Skin of body (tissue), 2 donors: ENCODE measurements around the gene LHFPL3. TPM values are rescaled to one million over a fixed set of nuclear protein-coding genes. Genes with fewer than 3 reads are reported as not detected.

Experiments
- DNase-seq: peaks from one replicate; lab custom pipeline; 2025; lab: John Stamatoyannopoulos, UW
- total RNA-seq: library from RNA; depleted of rRNA; stranded (reverse); fragments of >200 nt; gene quantifications from one replicate; pipeline ENCODE4 v1.2.3, GENCODE V29; 2014

Gene LHFPL3
- total RNA-seq, 1 donor from 2014 or later, result 0.39 TPM

- no peak for DNase-seq
Observed at GRCh38 chr7:104371216-104371979, 43.0 kb downstream of the LHFPL3 start.

GRCh38 chr7:104371980-104372357 lies 43.6 kb downstream of the LHFPL3 start:
- no peak for DNase-seq

GRCh38 chr7:104382616-104383015 lies 54.2 kb downstream of the LHFPL3 start:
- DNase-seq, result no peak

- no peak for DNase-seq
Observed at GRCh38 chr7:104386943-104387342, 58.5 kb downstream of the LHFPL3 start.

GRCh38 chr7:104388222-104388621 lies 59.8 kb downstream of the LHFPL3 start:
- DNase-seq, result no peak

- DNase-seq, result no peak
Observed at GRCh38 chr7:104395162-104395561, 66.8 kb downstream of the LHFPL3 start.

- DNase-seq, result no peak
Observed at GRCh38 chr7:104397442-104397841, 69.0 kb downstream of the LHFPL3 start.

GRCh38 chr7:104408371-104408770 lies 80.0 kb downstream of the LHFPL3 start:
- DNase-seq, result no peak

GRCh38 chr7:104410742-104411141 lies 82.3 kb downstream of the LHFPL3 start:
- no peak for DNase-seq

- DNase-seq, result no peak
Observed at GRCh38 chr7:104412911-104413310, 84.5 kb downstream of the LHFPL3 start.

GRCh38 chr7:104414216-104414615 lies 85.8 kb downstream of the LHFPL3 start:
- no peak for DNase-seq

- DNase-seq, result no peak
Observed at GRCh38 chr7:104415700-104416099, 87.3 kb downstream of the LHFPL3 start.

GRCh38 chr7:104416866-104417393 lies 88.5 kb downstream of the LHFPL3 start:
- no peak for DNase-seq

GRCh38 chr7:104431930-104432329 lies 103.5 kb downstream of the LHFPL3 start:
- no peak for DNase-seq

- DNase-seq, result no peak
Observed at GRCh38 chr7:104434129-104434528, 105.7 kb downstream of the LHFPL3 start.

GRCh38 chr7:104442481-104442880 lies 114.1 kb downstream of the LHFPL3 start:
- DNase-seq, result no peak

GRCh38 chr7:104444017-104444416 lies 115.6 kb downstream of the LHFPL3 start:
- DNase-seq, result no peak

- no peak for DNase-seq
Observed at GRCh38 chr7:104445393-104445792, 117.0 kb downstream of the LHFPL3 start.

- no peak for DNase-seq
Observed at GRCh38 chr7:104450861-104451260, 122.5 kb downstream of the LHFPL3 start.

- DNase-seq, result no peak
Observed at GRCh38 chr7:104453190-104453589, 124.8 kb downstream of the LHFPL3 start.

- no peak for DNase-seq
Observed at GRCh38 chr7:104458875-104459274, 130.5 kb downstream of the LHFPL3 start.

GRCh38 chr7:104469166-104469820 lies 140.9 kb downstream of the LHFPL3 start:
- DNase-seq, result no peak

GRCh38 chr7:104480529-104480928 lies 152.1 kb downstream of the LHFPL3 start:
- no peak for DNase-seq
